Lung (tissue), 12 donors: ENCODE data around the gene GLI3. TPM values are rescaled to one million over a fixed set of nuclear protein-coding genes. Genes with fewer than 3 reads are reported as not detected.
A peak's percentile ranks its signal among the peaks of the same experiment; 100 is the strongest.

Source experiments
- ATAC-seq: fragments of 200-7000 bp; cut with Tn5 transposase; one replicate; pipeline ENCODE4 v1.9.1; 2020; ENCODE audit warnings: moderate number of reproducible peaks; ENCODE audit not compliant: insufficient read depth, low FRiP score
- DNase-seq, 3 donors: peaks; one replicate each; pipeline ENCODE4 v3.0.0-alpha.2; 2013 to 2017
- H3K27ac ChIP-seq, 2 donors: one replicate each; pipeline ENCODE4 v1.5.1; 2013; ENCODE audit warnings: mild to moderate bottlenecking in 2 of 2, moderate library complexity in 2 of 2, control low read depth in 1 of 2, inconsistent platforms in 1 of 2, low read depth in 1 of 2, low read length in 1 of 2
- H3K27me3 ChIP-seq, 3 donors: one replicate each; pipeline ENCODE4 v1.5.1; 2013; ENCODE audit warnings: low read length in 2 of 3; ENCODE audit not compliant: control insufficient read depth in 3 of 3, insufficient read depth in 3 of 3
- H3K36me3 ChIP-seq, 4 donors: one replicate each; pipeline ENCODE4 v1.5.1; 2013; ENCODE audit warnings: low read length in 4 of 4, mild to moderate bottlenecking in 1 of 4, moderate library complexity in 1 of 4; ENCODE audit not compliant: control insufficient read depth in 4 of 4, insufficient read depth in 4 of 4
- H3K4me1 ChIP-seq, 5 donors: one replicate each; pipeline ENCODE4 v1.5.1; 2013; ENCODE audit warnings: low read length in 5 of 5, mild to moderate bottlenecking in 2 of 5, moderate library complexity in 1 of 5; ENCODE audit not compliant: control insufficient read depth in 5 of 5, insufficient read depth in 5 of 5
- H3K4me3 ChIP-seq: one replicate; pipeline ENCODE4 v1.5.1; 2013; ENCODE audit warnings: mild to moderate bottlenecking, control low read depth, moderate library complexity
- H3K9ac ChIP-seq, 2 donors: one replicate each; pipeline ENCODE4 v1.5.1; 2013; ENCODE audit warnings: low read length in 2 of 2, control low read depth in 1 of 2; ENCODE audit not compliant: insufficient read depth in 1 of 2
- H3K9me3 ChIP-seq, 4 donors: one replicate each; pipeline ENCODE4 v1.5.1; 2013; ENCODE audit warnings: low read length in 3 of 4, mild to moderate bottlenecking in 1 of 4, moderate library complexity in 1 of 4; ENCODE audit not compliant: control insufficient read depth in 4 of 4, insufficient read depth in 3 of 4
- CTCF ChIP-seq: IDR thresholded peaks from 2 replicates; pipeline ENCODE4 v1.5.1; 2012; ENCODE audit warnings: mild to moderate bottlenecking; ENCODE audit errors: control extremely low read depth, extremely low read depth
- WGBS, 2 donors: extraction: QIAGEN DNeasy Blood & Tissue Kit; methylation state at CpG; one replicate each; pipeline ENCODE4 v1.1.7; 2013; 5-methylcytosine and 5-hydroxymethylcytosine counted together
- polyA plus RNA-seq, 2 donors: library from polyadenylated mRNA; stranded (reverse); fragments of 200-250 nt; gene quantifications; one replicate each; pipeline ENCODE4 v1.2.1, GENCODE V29; 2013
- total RNA-seq, 2 donors: library from RNA; depleted of rRNA in 1 of 2; stranded (reverse); fragments of >200 nt in 1 of 2; gene quantifications; one replicate each; pipeline ENCODE4 v1.2.1, GENCODE V29; 2014 to 2021
- donor health status: control.
- donor health status: control.
- donor health status: Bipolar disorder and iron deficiency.
- donor health status: healthy.
- donor health status: DM: yes; HTN: yes; CAD: no.

The GLI3 gene
- total and polyA plus RNA-seq, 4 donors = 2.0 to 23.4 (median 10.3) TPM

DNA sequence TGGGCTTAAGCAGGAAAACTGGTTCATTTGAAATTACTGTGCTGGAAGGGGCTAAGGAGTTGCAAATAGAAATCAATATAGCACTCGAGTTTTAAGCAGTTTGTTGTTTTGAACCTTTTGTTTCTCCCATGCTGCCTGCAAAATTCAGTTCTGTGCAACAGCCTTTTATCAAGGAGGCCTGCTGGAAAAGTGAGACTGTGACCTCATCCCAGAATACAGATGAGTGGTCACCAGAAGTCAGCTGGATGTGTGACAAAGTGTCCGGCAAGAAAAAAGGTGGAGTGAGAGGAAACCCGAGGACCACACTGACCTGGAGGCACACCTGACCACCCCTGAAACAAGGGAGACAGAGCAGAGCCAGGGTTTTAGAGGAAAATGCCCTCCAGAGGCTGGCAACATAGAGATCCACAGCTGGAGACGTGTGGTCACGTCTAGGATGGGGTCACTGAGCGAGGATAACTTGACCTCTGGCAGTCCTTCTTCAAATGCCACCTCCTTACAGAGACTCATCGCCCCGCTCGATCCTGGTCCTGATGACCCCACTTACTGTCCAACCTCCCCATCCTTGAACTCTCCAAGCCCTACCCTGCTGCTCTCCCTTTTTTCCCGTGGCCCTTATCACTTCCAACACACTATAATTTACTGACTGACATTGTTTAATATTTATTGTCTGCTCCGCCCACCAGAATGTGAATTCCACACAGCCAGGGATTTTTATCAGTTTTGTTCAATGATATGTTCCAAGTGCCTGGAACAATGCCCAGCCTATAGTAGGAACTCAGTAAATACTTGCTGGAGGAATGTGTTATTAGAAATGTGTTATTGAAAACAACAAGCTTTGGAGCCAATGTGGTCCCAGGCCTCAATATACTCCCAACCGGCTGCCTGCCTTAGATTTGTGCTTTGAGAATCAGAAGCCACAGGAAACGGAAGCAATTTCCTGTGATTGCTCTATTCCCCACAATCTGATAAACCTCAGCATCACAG is 243.8 kb downstream of the GLI3 start:
- Histone ChIP-seq H3K36me3 (peaks cover 0 to 7% (median 2%) of the 10 kb centered on the region in 4 donors), H3K27me3 (no peaks in the 10 kb centered on the region), H3K4me1 (peaks cover 0 to 84% (median 35%) of the 10 kb centered on the region in 5 donors), H3K4me3 (no peak overlapping the region), H3K9me3 (no peaks in the 10 kb centered on the region), H3K9ac (no peak overlapping the region), H3K27ac (peak overlapping the region in 1 of 2 donors; percentile 79)
- 50 to 62% methylated on average over 13 of the region's 13 CpGs for WGBS, 2 donors
- TF ChIP-seq CTCF = no peak
- peak; percentile 90 to 99 (median 99) for DNase-seq
- ATAC-seq = no peak

DNA sequence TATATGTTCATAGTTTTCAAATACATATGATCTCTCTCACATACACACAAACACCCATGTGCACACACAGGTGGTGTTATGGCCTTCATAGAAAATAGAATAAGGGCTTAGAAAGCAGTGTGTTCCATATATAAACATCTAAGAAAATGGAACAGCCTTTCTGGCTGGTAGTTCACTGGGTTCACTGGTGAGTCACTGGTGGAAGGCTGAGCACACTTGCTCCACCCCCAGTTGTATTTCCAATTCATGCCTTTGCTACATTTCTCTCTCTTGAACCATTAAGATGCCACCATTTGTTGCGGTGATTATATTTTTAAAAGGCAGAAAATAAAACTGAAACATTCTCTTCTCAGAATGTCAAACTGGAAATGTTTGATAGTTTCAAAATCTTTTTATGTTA is 252.1 kb downstream of the GLI3 start:
- WGBS, 2 donors = 95 to 97% methylated on average over 1 of the region's 1 CpG
- Histone ChIP-seq H3K27me3 (no peaks in the 10 kb centered on the region), H3K9ac (no peak overlapping the region), H3K4me1 (peaks cover 0 to 24% (median 9%) of the 10 kb centered on the region in 5 donors), H3K4me3 (no peak overlapping the region), H3K9me3 (no peaks in the 10 kb centered on the region), H3K27ac (no peak overlapping the region), H3K36me3 (peaks cover 0 to 15% (median 0%) of the 10 kb centered on the region in 4 donors)
- TF ChIP-seq CTCF = no peak
- no peak for ATAC-seq
- no peak for DNase-seq

- no peak overlapping the region for H3K9ac ChIP-seq
- H3K4me3 ChIP-seq = no peak overlapping the region
- no peak overlapping the region for H3K27ac ChIP-seq
- no peak for DNase-seq
- H3K27me3 ChIP-seq = no peaks in the 10 kb centered on the region
- H3K36me3 ChIP-seq = peaks cover 0 to 24% (median 7%) of the 10 kb centered on the region in 4 donors
- no peak for TF ChIP-seq CTCF
- H3K9me3 ChIP-seq = no peaks in the 10 kb centered on the region
- peaks cover 0 to 55% (median 20%) of the 10 kb centered on the region in 5 donors for H3K4me1 ChIP-seq
- no peak for ATAC-seq
- WGBS, 2 donors = 80 to 86% methylated on average over 12 of the region's 12 CpGs
These were observed 255.7 kb downstream of the GLI3 start for GRCh38 chr7:41981046-41982040.
